ENCODE measurements around the gene CC2D2B.

The CC2D2B gene

DNA sequence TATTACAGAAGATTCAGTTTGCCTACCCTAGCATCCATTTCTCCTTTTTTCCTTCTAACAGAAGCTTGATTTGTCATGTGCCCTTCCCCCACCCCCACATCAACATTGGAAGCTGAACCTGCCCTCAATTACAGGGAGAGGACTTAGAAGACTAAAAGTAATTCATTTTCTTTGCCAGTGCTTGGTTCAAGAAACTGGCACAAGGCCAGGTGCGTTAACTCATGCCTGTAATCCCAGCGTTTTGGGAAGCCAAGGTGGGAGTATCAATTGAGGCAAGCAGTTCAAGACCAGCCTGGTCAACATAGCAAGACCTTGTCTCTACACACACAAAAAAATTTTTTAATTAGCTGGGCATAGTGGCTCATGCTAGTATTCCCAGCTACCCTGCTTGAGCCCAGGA, 168.2 kb downstream of the CC2D2B start:
- Histone ChIP-seq H3K9me3 (ENCODE audit: control insufficient read depth, insufficient read depth, low read length) (no peaks in the 10 kb centered on the region), H3K27me3 (ENCODE audit: control insufficient read depth, insufficient read depth, low read length) (no peaks in the 10 kb centered on the region), H3K4me1 (ENCODE audit: control insufficient read depth, insufficient read depth, low read length) (no peaks in the 10 kb centered on the region; the same call in 1 of the 2 replicates), H3K27ac (ENCODE audit: low read length) (no peak overlapping the region), H3K4me3 (ENCODE audit: low read length) (no peak overlapping the region), H3K36me3 (ENCODE audit: control insufficient read depth, insufficient read depth, low read length) (no peaks in the 10 kb centered on the region)
- no peak for DNase-seq (ENCODE audit: low read depth, low spot score)
- WGBS (ENCODE audit: insufficient coverage, insufficient read length) = no CpG with 5 or more reads among the region's 2 CpGs

DNA sequence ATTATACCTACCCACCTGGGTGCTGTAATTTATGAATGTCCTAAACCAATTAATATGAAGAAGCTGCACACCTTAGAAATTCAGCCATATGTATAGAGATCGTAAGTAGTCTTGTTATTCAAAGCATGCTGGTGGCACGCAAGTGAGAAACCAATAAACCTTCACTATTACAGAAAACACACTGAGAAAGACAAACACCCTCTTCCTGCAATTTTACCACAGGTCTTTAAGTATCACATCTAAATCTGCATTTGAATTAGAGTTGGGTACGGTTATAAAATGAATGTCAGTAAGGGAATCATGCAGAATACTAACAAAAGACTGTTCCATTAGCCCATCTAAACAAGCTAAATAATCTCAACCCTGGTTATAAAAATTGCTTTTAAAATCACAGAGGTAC, 169.4 kb downstream of the CC2D2B start:
- WGBS (ENCODE audit: insufficient coverage, insufficient read length) = no CpG with 5 or more reads among the region's 3 CpGs
- no peak overlapping the region for H3K4me3 ChIP-seq (ENCODE audit: low read length)
- no peaks in the 10 kb centered on the region for H3K9me3 ChIP-seq (ENCODE audit: control insufficient read depth, insufficient read depth, low read length)
- no peak for DNase-seq (ENCODE audit: low read depth, low spot score)
- H3K4me1 ChIP-seq (ENCODE audit: control insufficient read depth, insufficient read depth, low read length) = no peaks in the 10 kb centered on the region; the same call in 1 of the 2 replicates
- H3K36me3 ChIP-seq (ENCODE audit: control insufficient read depth, insufficient read depth, low read length) = no peaks in the 10 kb centered on the region
- H3K27me3 ChIP-seq (ENCODE audit: control insufficient read depth, insufficient read depth, low read length) = no peaks in the 10 kb centered on the region
- H3K27ac ChIP-seq (ENCODE audit: low read length) = no peak overlapping the region

DNA sequence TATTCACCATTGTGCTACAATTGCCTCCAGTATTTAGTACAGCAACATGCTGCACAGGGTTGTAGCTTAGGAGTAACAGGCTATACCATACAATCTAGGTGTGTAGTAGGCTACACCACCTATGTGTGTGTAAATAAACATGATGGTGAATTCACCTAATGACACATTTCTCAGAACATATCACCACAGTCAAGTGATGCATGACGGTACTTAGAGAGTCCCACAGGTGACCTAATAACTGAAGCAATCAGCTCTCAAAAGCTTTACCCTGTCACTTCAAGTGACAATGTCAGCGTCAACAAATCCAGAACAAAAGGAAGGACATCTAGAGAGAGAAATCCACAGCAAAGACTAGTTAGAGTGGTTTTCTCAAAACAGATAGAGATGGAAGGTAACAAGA, 174.4 kb downstream of the CC2D2B start:
- H3K36me3 ChIP-seq (ENCODE audit: control insufficient read depth, insufficient read depth, low read length) = no peaks in the 10 kb centered on the region
- no peaks in the 10 kb centered on the region for H3K4me1 ChIP-seq (ENCODE audit: control insufficient read depth, insufficient read depth, low read length)
- H3K9me3 ChIP-seq (ENCODE audit: control insufficient read depth, insufficient read depth, low read length) = no peaks in the 10 kb centered on the region
- no peak overlapping the region for H3K27ac ChIP-seq (ENCODE audit: low read length)
- H3K27me3 ChIP-seq (ENCODE audit: control insufficient read depth, insufficient read depth, low read length) = no peaks in the 10 kb centered on the region
- no peak overlapping the region for H3K4me3 ChIP-seq (ENCODE audit: low read length)
- no peak for DNase-seq (ENCODE audit: low read depth, low spot score)
- WGBS (ENCODE audit: insufficient coverage, insufficient read length) = no CpG with 5 or more reads among the region's 2 CpGs
